Ovary (tissue), 3 donors: ENCODE measurements around the gene STARD8.

Experiments used
- CTCF ChIP-seq, 3 donors: fragments of 450-650 bp in 2 of 3; fragments of 200-600 bp in 1 of 3; IDR thresholded peaks; one replicate each; pipeline versions ENCODE4 v1.5.1 to v1.8.0; 2016 to 2022; ENCODE audit warnings: antibody characterized with exemption in 3 of 3, mild to moderate bottlenecking in 1 of 3
- EP300 ChIP-seq: sonication (generic); formaldehyde crosslinking; IDR thresholded peaks from one replicate; pipeline ENCODE4 v1.6.1; 2017; ENCODE audit warnings: antibody characterized with exemption
- POLR2A ChIP-seq: fragments of 450-650 bp; IDR thresholded peaks from one replicate; pipeline ENCODE4 v1.6.1; 2017; ENCODE audit warnings: antibody characterized with exemption, mild to moderate bottlenecking, moderate library complexity
- donor health status: DM: no; HTN: no; CAD: no.

- TF ChIP-seq CTCF (IDR thresholded peaks at IDR 0.05) (no peak), POLR2A (no peak), EP300 (no peak)
Observed at GRCh38 chrX:68714856-68715255, 67.4 kb downstream of the STARD8 start.
